HepG2 (cell line): ENCODE results near the gene NR2F1. TPM values are rescaled to one million over a fixed set of nuclear protein-coding genes. Genes with fewer than 3 reads are reported as not detected.

Source experiments
- AGO1 ChIP-seq: fragments of 200-400 bp; formaldehyde crosslinking; IDR thresholded peaks from 2 replicates; pipeline ENCODE4 v1.6.1; 2017; ENCODE audit warnings: mild to moderate bottlenecking, low read depth, low read length, moderate library complexity; ENCODE audit not compliant: poor library complexity, severe bottlenecking
- ATAD3A ChIP-seq: sonication (generic); formaldehyde crosslinking; IDR thresholded peaks from 2 replicates; pipeline ENCODE4 v1.4.0; 2020; ENCODE audit warnings: missing genetic modification reagents
- BCL6 ChIP-seq: IDR thresholded peaks from 2 replicates; pipeline ENCODE4 v1.6.1; 2016; ENCODE audit warnings: missing genetic modification reagents, missing compliant biosample characterization
- BHLHE40 ChIP-seq: IDR thresholded peaks from 2 replicates; pipeline ENCODE4 v1.6.1; 2011; ENCODE audit warnings: low read length, improper control_type of control experiment
- ESRRA ChIP-seq: sonication (generic); formaldehyde crosslinking; IDR thresholded peaks from 2 replicates; pipeline ENCODE4 v1.5.1; 2020; ENCODE audit warnings: mild to moderate bottlenecking, low read depth, missing genetic modification reagents
- FOXC1 ChIP-seq: sonication (generic); formaldehyde crosslinking; IDR thresholded peaks from 2 replicates; pipeline ENCODE4 v1.8.0; 2022; ENCODE audit warnings: mild to moderate bottlenecking, missing genetic modification reagents, borderline replicate concordance
- MAFG ChIP-seq: sonication (generic); formaldehyde crosslinking; IDR thresholded peaks from 2 replicates; pipeline ENCODE4 v1.5.1; 2020; ENCODE audit warnings: mild to moderate bottlenecking, missing genetic modification reagents
- MTF1 ChIP-seq: sonication (generic); formaldehyde crosslinking; IDR thresholded peaks from 2 replicates; pipeline ENCODE4 v1.5.0; 2020; ENCODE audit warnings: missing genetic modification reagents
- NCOA2 ChIP-seq: sonication (generic); formaldehyde crosslinking; IDR thresholded peaks from 2 replicates; pipeline ENCODE4 v1.8.0; 2022; ENCODE audit warnings: inconsistent platforms
- NPAS2 ChIP-seq: sonication (generic); formaldehyde crosslinking; IDR thresholded peaks from 2 replicates; pipeline ENCODE4 v1.8.0; 2022; ENCODE audit warnings: mild to moderate bottlenecking, missing genetic modification reagents, borderline replicate concordance
- NR3C1 ChIP-seq: sonication (generic); formaldehyde crosslinking; IDR thresholded peaks from 2 replicates; pipeline ENCODE4 v1.4.0; 2020; ENCODE audit warnings: missing genetic modification reagents
- POGZ ChIP-seq: sonication (generic); formaldehyde crosslinking; IDR thresholded peaks from 2 replicates; pipeline ENCODE4 v1.4.0; 2020; ENCODE audit warnings: mild to moderate bottlenecking, missing genetic modification reagents
- PTBP1 ChIP-seq: fragments of 200-400 bp; formaldehyde crosslinking; IDR thresholded peaks from 2 replicates; pipeline ENCODE4 v1.6.1; 2018; ENCODE audit warnings: low read length, low read depth; ENCODE audit not compliant: poor library complexity, severe bottlenecking
- RXRA ChIP-seq: sonication (generic); formaldehyde crosslinking; IDR thresholded peaks from 2 replicates; pipeline ENCODE4 v1.5.1; 2020; ENCODE audit warnings: missing genetic modification reagents
- ZFP82 ChIP-seq: sonication (generic); formaldehyde crosslinking; IDR thresholded peaks from 2 replicates; pipeline ENCODE4 v1.5.1; 2020; ENCODE audit warnings: mild to moderate bottlenecking, missing genetic modification reagents, borderline replicate concordance
- ZKSCAN8 ChIP-seq: IDR thresholded peaks from 2 replicates; pipeline ENCODE4 v1.6.1; 2016; ENCODE audit warnings: borderline replicate concordance, missing genetic modification reagents, missing compliant biosample characterization
- ZMAT3 ChIP-seq: sonication (generic); formaldehyde crosslinking; conservative IDR thresholded peaks from 2 replicates; pipeline ENCODE4 v1.7.0; 2021; ENCODE audit warnings: missing genetic modification reagents
- ZNF333 ChIP-seq: sonication (generic); formaldehyde crosslinking; IDR thresholded peaks from 2 replicates; pipeline ENCODE4 v1.4.0; 2020; ENCODE audit warnings: mild to moderate bottlenecking, missing genetic modification reagents, borderline replicate concordance
- ZNF562 ChIP-seq: sonication (generic); formaldehyde crosslinking; IDR thresholded peaks from 2 replicates; pipeline ENCODE4 v1.8.0; 2022; ENCODE audit warnings: missing genetic modification reagents, borderline replicate concordance
- ZNF563 ChIP-seq: sonication (generic); formaldehyde crosslinking; IDR thresholded peaks from 2 replicates; pipeline ENCODE4 v1.8.0; 2022; ENCODE audit warnings: mild to moderate bottlenecking, moderate library complexity, missing genetic modification reagents
- ZNF879 ChIP-seq: sonication (generic); formaldehyde crosslinking; IDR thresholded peaks from 2 replicates; pipeline ENCODE4 v1.8.1; 2023; ENCODE audit warnings: missing genetic modification reagents
- polyA plus RNA-seq, 8 experiments: library from polyadenylated mRNA; depleted of rRNA in 3 of 8; stranded (reverse) in 7 of 8; unstranded in 1 of 8; fragments of >200 nt; fragmentation: Illumina TruSeq in 4 of 8; extraction: Trizol in 4 of 8; gene quantifications; 2 replicates each; pipeline versions ENCODE4 v1.2.1 to v1.2.3, GENCODE V29; 2011 to 2016; ENCODE audit warnings: low read depth in 4 of 8, missing spikeins in 1 of 8, mixed read lengths in 1 of 8; ENCODE audit not compliant: insufficient read depth in 1 of 8
- total RNA-seq, 5 experiments: library from RNA; depleted of rRNA; stranded (reverse); fragments of >200 nt; fragmentation: Illumina TruSeq; extraction: Trizol; gene quantifications; 2 replicates each; pipeline ENCODE4 v1.2.3, GENCODE V29; 2016; ENCODE audit warnings: low read depth in 1 of 5
- TF ChIP-seq, protein P1 (sequence below): sonication (generic); formaldehyde crosslinking; IDR thresholded peaks from 2 replicates; pipeline ENCODE4 v1.8.1; 2022; ENCODE audit warnings: mild to moderate bottlenecking, missing genetic modification reagents
- TF ChIP-seq, protein P2 (sequence below): IDR thresholded peaks from 2 replicates; pipeline ENCODE4 v1.4.0; 2020; ENCODE audit warnings: mild to moderate bottlenecking, missing genetic modification reagents
- TF ChIP-seq, protein P3 (sequence below): sonication (generic); formaldehyde crosslinking; conservative IDR thresholded peaks from 2 replicates; pipeline ENCODE4 v1.4.0; 2020; ENCODE audit warnings: missing genetic modification reagents

Gene NR2F1
- total and polyA plus RNA-seq, 2 of the 13 experiments (the other 11 are each of a cell fraction or from before 2014, with no cell fraction given): 17.1 to 59.7 TPM

DNA sequence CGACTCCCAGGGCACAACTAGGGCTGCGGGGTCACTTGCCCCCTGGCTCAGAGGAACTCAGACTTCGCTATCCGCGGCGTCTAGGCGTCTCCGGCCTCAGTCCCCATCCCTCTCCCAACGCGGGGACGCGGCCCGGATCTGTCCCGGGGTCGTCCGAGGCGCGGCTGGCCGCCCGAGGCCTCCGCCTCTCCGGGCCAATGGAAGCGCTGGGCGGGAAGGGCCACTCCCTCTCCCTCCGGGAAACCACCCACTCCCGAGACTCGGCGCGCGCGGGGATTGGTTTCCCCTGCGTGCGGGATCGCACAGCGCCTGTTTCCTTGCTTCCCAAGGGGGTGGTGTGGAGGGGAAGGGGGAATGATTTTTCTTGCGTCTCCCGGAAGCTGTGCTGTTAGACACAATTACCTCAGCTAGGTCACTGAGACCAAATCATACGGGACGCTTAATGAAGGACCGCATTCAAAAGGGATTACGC lies 38.3 kb downstream of the NR2F1 start (continued):
- TF ChIP-seq AGO1: no peak
- no peak for TF ChIP-seq ESRRA (CRISPR knock-in tag)
- no peak for TF ChIP-seq PTBP1
- no peak for TF ChIP-seq ZNF562 (CRISPR knock-in tag)
- TF ChIP-seq MAFG (CRISPR knock-in tag): no peak
- TF ChIP-seq ZNF563: peak; percentile 45; the same call in 1 of the 2 replicates
- no peak for TF ChIP-seq MTF1 (CRISPR knock-in tag)
- no peak for TF ChIP-seq ZNF333 (CRISPR knock-in tag)
- peak; percentile 63; the same call in 1 of the 2 replicates for TF ChIP-seq ZMAT3 (CRISPR knock-in tag)
- TF ChIP-seq FOXC1 (CRISPR knock-in tag): peak; percentile 63; the same call in 1 of the 2 replicates
- peak; percentile 34; the same call in 1 of the 2 replicates for TF ChIP-seq RXRA
- TF ChIP-seq NR3C1 (CRISPR knock-in tag): no peak
- TF ChIP-seq BCL6 (CRISPR knock-in tag): 0 out of 2 replicates have a peak, but pooled peaks have one; percentile 11
- TF ChIP-seq ZNF879 (CRISPR knock-in tag): no peak
- TF ChIP-seq ZFP82: peak; percentile 79; the same call in 1 of the 2 replicates
- TF ChIP-seq BHLHE40: no peak
- no peak for TF ChIP-seq NCOA2 (CRISPR knock-in tag)
- TF ChIP-seq, protein P1, sequence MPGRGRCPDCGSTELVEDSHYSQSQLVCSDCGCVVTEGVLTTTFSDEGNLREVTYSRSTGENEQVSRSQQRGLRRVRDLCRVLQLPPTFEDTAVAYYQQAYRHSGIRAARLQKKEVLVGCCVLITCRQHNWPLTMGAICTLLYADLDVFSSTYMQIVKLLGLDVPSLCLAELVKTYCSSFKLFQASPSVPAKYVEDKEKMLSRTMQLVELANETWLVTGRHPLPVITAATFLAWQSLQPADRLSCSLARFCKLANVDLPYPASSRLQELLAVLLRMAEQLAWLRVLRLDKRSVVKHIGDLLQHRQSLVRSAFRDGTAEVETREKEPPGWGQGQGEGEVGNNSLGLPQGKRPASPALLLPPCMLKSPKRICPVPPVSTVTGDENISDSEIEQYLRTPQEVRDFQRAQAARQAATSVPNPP: 0 out of 2 replicates have a peak, but pooled peaks have one; percentile 16
- TF ChIP-seq, protein P2, sequence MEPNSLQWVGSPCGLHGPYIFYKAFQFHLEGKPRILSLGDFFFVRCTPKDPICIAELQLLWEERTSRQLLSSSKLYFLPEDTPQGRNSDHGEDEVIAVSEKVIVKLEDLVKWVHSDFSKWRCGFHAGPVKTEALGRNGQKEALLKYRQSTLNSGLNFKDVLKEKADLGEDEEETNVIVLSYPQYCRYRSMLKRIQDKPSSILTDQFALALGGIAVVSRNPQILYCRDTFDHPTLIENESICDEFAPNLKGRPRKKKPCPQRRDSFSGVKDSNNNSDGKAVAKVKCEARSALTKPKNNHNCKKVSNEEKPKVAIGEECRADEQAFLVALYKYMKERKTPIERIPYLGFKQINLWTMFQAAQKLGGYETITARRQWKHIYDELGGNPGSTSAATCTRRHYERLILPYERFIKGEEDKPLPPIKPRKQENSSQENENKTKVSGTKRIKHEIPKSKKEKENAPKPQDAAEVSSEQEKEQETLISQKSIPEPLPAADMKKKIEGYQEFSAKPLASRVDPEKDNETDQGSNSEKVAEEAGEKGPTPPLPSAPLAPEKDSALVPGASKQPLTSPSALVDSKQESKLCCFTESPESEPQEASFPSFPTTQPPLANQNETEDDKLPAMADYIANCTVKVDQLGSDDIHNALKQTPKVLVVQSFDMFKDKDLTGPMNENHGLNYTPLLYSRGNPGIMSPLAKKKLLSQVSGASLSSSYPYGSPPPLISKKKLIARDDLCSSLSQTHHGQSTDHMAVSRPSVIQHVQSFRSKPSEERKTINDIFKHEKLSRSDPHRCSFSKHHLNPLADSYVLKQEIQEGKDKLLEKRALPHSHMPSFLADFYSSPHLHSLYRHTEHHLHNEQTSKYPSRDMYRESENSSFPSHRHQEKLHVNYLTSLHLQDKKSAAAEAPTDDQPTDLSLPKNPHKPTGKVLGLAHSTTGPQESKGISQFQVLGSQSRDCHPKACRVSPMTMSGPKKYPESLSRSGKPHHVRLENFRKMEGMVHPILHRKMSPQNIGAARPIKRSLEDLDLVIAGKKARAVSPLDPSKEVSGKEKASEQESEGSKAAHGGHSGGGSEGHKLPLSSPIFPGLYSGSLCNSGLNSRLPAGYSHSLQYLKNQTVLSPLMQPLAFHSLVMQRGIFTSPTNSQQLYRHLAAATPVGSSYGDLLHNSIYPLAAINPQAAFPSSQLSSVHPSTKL (CRISPR knock-in tag): peak; percentile 62
- TF ChIP-seq, protein P3, sequence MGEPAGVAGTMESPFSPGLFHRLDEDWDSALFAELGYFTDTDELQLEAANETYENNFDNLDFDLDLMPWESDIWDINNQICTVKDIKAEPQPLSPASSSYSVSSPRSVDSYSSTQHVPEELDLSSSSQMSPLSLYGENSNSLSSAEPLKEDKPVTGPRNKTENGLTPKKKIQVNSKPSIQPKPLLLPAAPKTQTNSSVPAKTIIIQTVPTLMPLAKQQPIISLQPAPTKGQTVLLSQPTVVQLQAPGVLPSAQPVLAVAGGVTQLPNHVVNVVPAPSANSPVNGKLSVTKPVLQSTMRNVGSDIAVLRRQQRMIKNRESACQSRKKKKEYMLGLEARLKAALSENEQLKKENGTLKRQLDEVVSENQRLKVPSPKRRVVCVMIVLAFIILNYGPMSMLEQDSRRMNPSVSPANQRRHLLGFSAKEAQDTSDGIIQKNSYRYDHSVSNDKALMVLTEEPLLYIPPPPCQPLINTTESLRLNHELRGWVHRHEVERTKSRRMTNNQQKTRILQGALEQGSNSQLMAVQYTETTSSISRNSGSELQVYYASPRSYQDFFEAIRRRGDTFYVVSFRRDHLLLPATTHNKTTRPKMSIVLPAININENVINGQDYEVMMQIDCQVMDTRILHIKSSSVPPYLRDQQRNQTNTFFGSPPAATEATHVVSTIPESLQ (CRISPR knock-in tag): 0 out of 2 replicates have a peak, but pooled peaks have one; percentile 34
- no peak for TF ChIP-seq NPAS2 (CRISPR knock-in tag)
- no peak for TF ChIP-seq ZKSCAN8 (CRISPR knock-in tag)
- no peak for TF ChIP-seq ATAD3A
- peak; percentile 78; the same call in 1 of the 2 replicates for TF ChIP-seq POGZ (CRISPR knock-in tag)
